Measurements from ENCODE around the gene SALL1. TPM values are rescaled to one million over a fixed set of nuclear protein-coding genes. Genes with fewer than 3 reads are reported as not detected.

SALL1 gene
- 0.07 to 0.58 TPM (median 0.51 TPM) in 5 replicates for total RNA-seq (2022; extraction: Qiagen RNA extraction; ENCODE audit: low read depth)

GRCh38 chr16:51150888-51151320, at the start of gene SALL1:
SALL1 (minus strand) TSS chr16:51151270; CDS start chr16:51151241, 29 bp downstream.

